GM12864 (cell line): ENCODE measurements around the gene EIF3A.

Experiments
- DNase-seq: peaks from one replicate; pipeline ENCODE4 v3.0.0-alpha.2; 2011; ENCODE audit warnings: low read depth
- H3K4me3 ChIP-seq: 2 replicates; pipeline ENCODE4 v1.5.1; 2011; ENCODE audit warnings: mild to moderate bottlenecking, low read depth, low read length, control low read depth
- CTCF ChIP-seq: IDR thresholded peaks from 2 replicates; pipeline ENCODE4 v1.5.1; 2011; ENCODE audit warnings: low read depth, mild to moderate bottlenecking, moderate library complexity, low read length, control low read depth, inconsistent platforms; ENCODE audit errors: missing control alignments

The EIF3A gene

DNA sequence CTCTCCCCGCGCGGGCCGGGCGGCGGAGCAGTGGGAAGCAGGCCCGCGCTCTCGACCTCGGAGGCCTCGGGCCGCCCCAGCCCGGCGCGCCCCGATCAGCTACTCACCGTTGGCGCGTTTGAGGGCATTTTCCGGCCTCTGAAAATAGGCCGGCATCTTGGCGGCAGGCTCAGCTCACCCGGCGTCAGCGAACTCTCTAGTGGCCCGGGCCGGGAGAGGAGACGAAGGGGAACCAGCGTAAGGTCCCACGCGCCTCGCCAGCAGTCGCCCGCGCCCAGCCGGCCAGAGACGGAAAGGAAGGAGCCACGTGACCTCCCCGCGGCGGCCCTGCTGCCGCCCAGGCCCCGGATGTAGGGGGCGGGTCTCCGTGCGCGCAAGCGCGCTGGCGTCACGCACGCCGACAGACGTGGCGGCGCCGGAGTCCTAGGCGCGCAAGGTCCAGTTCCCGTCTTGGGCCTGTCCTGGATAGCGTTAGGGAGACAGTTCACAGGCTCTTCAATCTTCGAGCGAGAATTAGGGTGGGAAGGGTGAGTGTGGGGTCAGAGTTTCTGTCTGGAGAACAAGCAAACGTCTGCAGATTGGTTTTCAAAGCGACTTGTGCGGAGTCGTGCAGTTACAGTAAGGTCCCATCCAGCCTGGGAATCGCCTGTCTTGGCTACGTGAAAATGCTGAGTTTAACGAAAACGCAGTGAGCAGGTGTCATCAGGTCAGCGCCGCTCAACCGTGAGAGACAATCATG lies at the start of gene EIF3A:
Gene EIF3A (minus strand): TSS at position 297 of the 739 bp plus-strand sequence. CDS start 141 bp downstream, at position 156.
- no peak for TF ChIP-seq CTCF
- peak within 1 kb of the TSS; percentile 94 for H3K4me3 ChIP-seq
- peak; percentile 63 for DNase-seq

- no peak for DNase-seq
- H3K4me3 ChIP-seq, result no peak overlapping the region
- TF ChIP-seq CTCF, result no peak
Observed at GRCh38 chr10:119129721-119130120, 49.1 kb upstream of the EIF3A start.

DNA sequence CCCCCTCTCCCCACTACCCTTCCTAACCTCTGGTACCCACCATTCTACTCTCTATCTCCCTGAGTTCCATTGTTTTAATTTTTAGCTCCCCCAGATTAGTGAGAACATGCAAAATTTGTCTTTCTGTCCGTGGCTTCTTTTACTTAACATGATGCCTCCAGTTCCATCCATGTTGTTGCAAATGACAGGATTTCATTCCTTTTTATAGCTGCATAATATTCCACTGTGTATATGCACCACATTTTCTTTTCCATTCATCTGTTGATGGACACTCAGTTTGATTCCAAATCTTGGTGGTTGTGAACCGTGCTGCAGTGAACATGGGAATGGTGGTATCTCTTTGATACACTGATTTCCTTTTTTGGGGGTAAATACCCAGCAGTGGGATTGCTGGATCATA lies 45.3 kb upstream of the EIF3A start:
- no peak for TF ChIP-seq CTCF
- no peak for DNase-seq
- no peak overlapping the region for H3K4me3 ChIP-seq

DNA sequence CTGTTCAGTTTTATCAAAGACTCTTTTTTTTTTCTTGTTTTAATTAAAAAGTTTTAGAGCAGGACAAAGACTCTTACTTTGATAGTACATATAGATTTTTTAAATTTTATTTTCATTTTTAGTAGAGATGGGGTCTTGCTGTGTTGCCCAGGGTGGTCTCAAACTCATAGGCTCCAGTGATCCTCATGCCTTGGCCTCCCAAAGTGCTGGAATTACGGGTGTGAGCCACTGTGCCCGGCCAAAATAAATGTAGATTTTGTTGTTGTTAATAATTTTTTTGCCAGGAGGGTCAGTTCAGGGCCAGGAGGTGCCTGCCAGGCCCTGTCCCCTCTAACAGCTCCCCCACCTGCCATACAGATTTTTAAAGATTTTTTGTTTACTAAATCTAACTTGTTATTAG lies 40.3 kb upstream of the EIF3A start:
- H3K4me3 ChIP-seq, result no peak overlapping the region; the same call in 1 of the 2 replicates
- TF ChIP-seq CTCF, result no peak
- no peak for DNase-seq

DNA sequence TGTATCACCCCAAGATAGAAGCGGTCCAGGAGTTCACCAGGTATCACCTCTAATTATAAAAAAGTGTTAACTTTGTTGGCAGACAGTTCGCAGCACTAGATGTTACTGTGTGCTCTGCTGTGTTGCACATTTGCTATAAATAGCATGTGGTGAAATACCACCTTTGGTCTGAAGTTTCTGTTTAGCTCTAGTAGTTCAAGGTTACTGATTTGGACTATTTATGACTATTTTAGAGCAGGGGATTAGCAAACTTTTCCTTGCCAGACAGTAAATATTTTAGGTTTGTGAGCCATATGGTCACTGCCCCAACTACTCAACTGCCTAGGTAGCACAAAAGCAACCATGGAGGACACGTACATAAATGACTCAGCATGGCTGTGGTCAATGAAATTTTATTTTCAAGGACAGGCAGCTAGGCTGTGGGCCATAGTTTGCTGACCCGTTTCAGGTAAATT lies 39.8 kb upstream of the EIF3A start:
- TF ChIP-seq CTCF, result no peak
- DNase-seq, result peak; percentile 76
- no peak overlapping the region; the same call in 1 of the 2 replicates for H3K4me3 ChIP-seq

DNA sequence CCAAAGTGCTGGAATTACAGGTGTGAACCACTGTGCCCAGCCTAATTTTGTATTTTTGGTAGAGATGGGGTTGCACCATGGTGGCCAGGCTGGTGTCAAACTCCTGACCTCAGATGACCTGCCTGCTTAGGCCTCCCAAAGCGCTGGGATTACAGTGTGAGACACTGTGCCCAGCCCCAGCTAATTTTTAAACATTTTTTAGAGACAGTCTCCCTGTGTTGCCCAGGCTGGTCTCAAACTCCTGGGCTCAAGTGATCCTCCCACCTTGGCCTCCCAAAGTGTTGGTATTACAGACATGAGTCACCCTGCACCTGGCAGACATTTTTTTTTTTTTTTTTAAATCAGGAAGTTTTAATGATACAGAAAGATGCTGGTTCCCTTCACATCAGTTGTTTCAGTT lies 38.8 kb upstream of the EIF3A start:
- no peak overlapping the region for H3K4me3 ChIP-seq
- no peak for DNase-seq
- TF ChIP-seq CTCF, result no peak

- no peak for DNase-seq
- TF ChIP-seq CTCF, result no peak
- no peak overlapping the region for H3K4me3 ChIP-seq
Observed at GRCh38 chr10:119118231-119118630, 37.6 kb upstream of the EIF3A start.
